Measurements from ENCODE around the gene CHST12. TPM values are rescaled to one million over a fixed set of nuclear protein-coding genes. Genes with fewer than 3 reads are reported as not detected.

CHST12 gene
- total RNA-seq, 1 experiment from 2014 or later, result 19.3 TPM

- Histone ChIP-seq H2AFZ (ENCODE audit: low read length) (no peak overlapping the region), H3K14ac (ENCODE audit: insufficient read depth, low read length) (no peak overlapping the region), H3K9me3 (ENCODE audit: control insufficient read depth, low read depth, low read length) (no peaks in the 10 kb centered on the region), H2BK15ac (ENCODE audit: low read depth, low read length) (no peak overlapping the region), H4K8ac (replicated peaks; ENCODE audit: insufficient read length, low read depth, low read length) (no peak overlapping the region), H3T11ph (ENCODE audit: low read length) (no peak overlapping the region), H3K79me2 (ENCODE audit: insufficient read depth, low read length) (no peaks in the 10 kb centered on the region), H3K18ac (ENCODE audit: insufficient read length, low read depth, low read length) (no peak overlapping the region), H4K5ac (ENCODE audit: insufficient read length, low read depth, low read length) (no peak overlapping the region), H3K27ac (ENCODE audit: insufficient read length, low read depth, low read length) (no peak overlapping the region), H3K27me3 (ENCODE audit: insufficient read depth, low read length) (no peaks in the 10 kb centered on the region), H4K20me1 (ENCODE audit: control insufficient read depth, insufficient read depth, insufficient read length) (no peaks in the 10 kb centered on the region), H3K4me1 (ENCODE audit: insufficient read depth, low read length) (peaks cover 2% of the 10 kb centered on the region; the same call in 1 of the 2 replicates), H2AK5ac (ENCODE audit: insufficient read length, low read length) (no peak overlapping the region), H3K4ac (ENCODE audit: low read depth, low read length) (no peak overlapping the region), H3K23me2 (ENCODE audit: insufficient read length, low read depth, low read length, poor library complexity, severe bottlenecking) (no peaks in the 10 kb centered on the region), H3K23ac (ENCODE audit: insufficient read length, low read depth, low read length) (no peak overlapping the region), H4K91ac (ENCODE audit: insufficient read length, low read depth, low read length) (no peak overlapping the region), H3K56ac (ENCODE audit: insufficient read length, low read depth, low read length) (no peak overlapping the region), H3K79me1 (ENCODE audit: insufficient read depth, low read depth, low read length, poor library complexity, severe bottlenecking) (no peaks in the 10 kb centered on the region), H2BK120ac (ENCODE audit: low read depth, low read length, poor library complexity, severe bottlenecking) (no peak overlapping the region), H3K9ac (ENCODE audit: extremely low read depth, insufficient read length, low read length) (no peak overlapping the region), H3K4me2 (ENCODE audit: insufficient read depth, insufficient read length, low read length) (no peak overlapping the region), H2BK12ac (ENCODE audit: insufficient read length, low read depth, low read length) (no peak overlapping the region), H2BK5ac (ENCODE audit: insufficient read length, low read length) (no peak overlapping the region), H2BK20ac (ENCODE audit: low read depth, low read length, poor library complexity, severe bottlenecking) (no peak overlapping the region)
- no peaks in the 10 kb centered on the region; a peak in 2 of 5 replicates for H3K9me3 Mint-ChIP-seq
- no peaks in the 10 kb centered on the region for H3K27me3 Mint-ChIP-seq (ENCODE audit: low read depth)
- DNase-seq, result peak; percentile 79
- TF ChIP-seq CTCF (conservative IDR thresholded peaks at IDR 0.05), result no peak
- no peak overlapping the region for H3K4me3 Mint-ChIP-seq
- H3K4me1 Mint-ChIP-seq, result peaks cover 15 to 30% of the 10 kb centered on the region in 2 experiments
- peak overlapping the region in 1 of 3 experiments; percentile 68; a peak in 2 of 7 replicates for H3K27ac Mint-ChIP-seq
- H3K36me3 Mint-ChIP-seq (ENCODE audit: insufficient read depth in 1 of 3, low read depth in 3 of 3), result no peaks in the 10 kb centered on the region; a peak in 1 of 7 replicates
- WGBS (ENCODE audit: extremely low coverage, insufficient read length, low lambda C conversion rate), result no CpG with 5 or more reads among the region's 17 CpGs
Observed at GRCh38 chr7:2471396-2471795, 68.0 kb downstream of the CHST12 start.

All from H9 (cell line).